GM12892 (cell line): ENCODE results near the gene CPNE7.
"Not testable (repeated sequence)": the region's sequence is repeated elsewhere in the genome, so short reads cannot be mapped to it uniquely, and the experiment has no call there.

Experiments
- DNase-seq: peaks from one replicate; pipeline ENCODE4 v3.0.0; 2011; ENCODE audit not compliant: insufficient read length
- FAIRE-seq: peaks from 2 replicates; lab custom pipeline; 2011; peaks lifted over from hg19 to GRCh38; lab: Jason Lieb, UNC
- POLR2A ChIP-seq: IDR thresholded peaks from 2 replicates; pipeline ENCODE4 v1.6.1; 2011; ENCODE audit warnings: low read depth, low read length, control low read depth
- POLR2AphosphoS5 ChIP-seq: IDR thresholded peaks from 2 replicates; pipeline ENCODE4 v1.6.1; 2011; ENCODE audit warnings: low read depth, low read length, control low read depth
- TAF1 ChIP-seq: IDR thresholded peaks from 2 replicates; pipeline ENCODE4 v1.6.1; 2011; ENCODE audit warnings: low read depth, mild to moderate bottlenecking, control low read depth, low read length, borderline replicate concordance

The CPNE7 gene

GRCh38 chr16:89561884-89562599 is 13.5 kb upstream of the CPNE7 start:
- no peak for DNase-seq
- TF ChIP-seq POLR2A (peak; percentile 27; the same call in 1 of the 2 replicates), POLR2AphosphoS5 (no peak; the same call in 1 of the 2 replicates), TAF1 (no peak)
- FAIRE-seq, result no peak

GRCh38 chr16:89562939-89563338 is 12.6 kb upstream of the CPNE7 start:
- FAIRE-seq (no peak), DNase-seq (no peak)
- no peak for TF ChIP-seq TAF1
- TF ChIP-seq POLR2AphosphoS5, result no peak
- TF ChIP-seq POLR2A, result no peak

- FAIRE-seq, result no peak
- TF ChIP-seq POLR2AphosphoS5 (peak; percentile 80; the same call in 1 of the 2 replicates), TAF1 (no peak), POLR2A (peak; percentile 29)
- no peak for DNase-seq
These were observed 11.7 kb upstream of the CPNE7 start for GRCh38 chr16:89563639-89564392.

GRCh38 chr16:89564476-89565255 is 10.9 kb upstream of the CPNE7 start:
- no peak for DNase-seq
- no peak for TF ChIP-seq TAF1
- TF ChIP-seq POLR2A, result peak; percentile 73
- peak; percentile 93 for TF ChIP-seq POLR2AphosphoS5
- no peak for FAIRE-seq

- FAIRE-seq (no peak), DNase-seq (no peak)
- TF ChIP-seq TAF1, result no peak
- no peak for TF ChIP-seq POLR2AphosphoS5
These were observed 10.4 kb upstream of the CPNE7 start for GRCh38 chr16:89565256-89565505.

- DNase-seq (no peak), FAIRE-seq (no peak)
- TF ChIP-seq POLR2A, result peak; percentile 62
- no peak for TF ChIP-seq POLR2AphosphoS5
These were observed 9.8 kb upstream of the CPNE7 start for GRCh38 chr16:89565506-89566372.

GRCh38 chr16:89567656-89568594 is 7.6 kb upstream of the CPNE7 start:
- DNase-seq (no peak), FAIRE-seq (no peak)
- TF ChIP-seq TAF1 (no peak), POLR2A (no peak), POLR2AphosphoS5 (no peak)

GRCh38 chr16:89569506-89570341 is 5.8 kb upstream of the CPNE7 start:
- FAIRE-seq (no peak), DNase-seq (no peak)
- TF ChIP-seq TAF1 (no peak), POLR2AphosphoS5 (no peak), POLR2A (no peak)

GRCh38 chr16:89570342-89570923 is 5.1 kb upstream of the CPNE7 start:
- no peak for FAIRE-seq
- no peak for TF ChIP-seq TAF1
- TF ChIP-seq POLR2A, result no peak
- no peak for TF ChIP-seq POLR2AphosphoS5

GRCh38 chr16:89570983-89571598 is 4.5 kb upstream of the CPNE7 start:
- not testable (repeated sequence) for FAIRE-seq, DNase-seq

More at GRCh38 chr16:89570342-89570923, 5.1 kb upstream of the CPNE7 start:
- no peak for DNase-seq
